Esophagus muscularis mucosa (tissue), 4 donors: ENCODE results near the gene NCLN. TPM values are rescaled to one million over a fixed set of nuclear protein-coding genes. Genes with fewer than 3 reads are reported as not detected.
A peak's percentile ranks its signal among the peaks of the same experiment; 100 is the strongest.

Experiments
- DNase-seq: peaks from one replicate; pipeline ENCODE4 v3.0.0-alpha.2; 2017; ENCODE audit errors: extremely low spot score
- H3K27ac ChIP-seq, 4 donors: fragments of 200-600 bp; sonication (generic); replicated peaks in 1 of 4; 1 replicate in 3 of 4; 2 replicates in 1 of 4; pipeline ENCODE4 v1.5.1; 2016 to 2019; ENCODE audit warnings: mild to moderate bottlenecking in 1 of 4
- H3K27me3 ChIP-seq, 4 donors: fragments of 200-600 bp; sonication (generic); one replicate each; pipeline versions ENCODE4 v1.5.1 to v1.6.0; 2016 to 2019
- H3K36me3 ChIP-seq, 4 donors: fragments of 200-600 bp; sonication (generic); one replicate each; pipeline ENCODE4 v1.5.1; 2016 to 2019
- H3K4me1 ChIP-seq, 4 donors: fragments of 200-600 bp; sonication (generic); one replicate each; pipeline ENCODE4 v1.5.1; 2016 to 2019
- H3K4me3 ChIP-seq, 4 donors: fragments of 200-600 bp; sonication (generic); 1 replicate in 2 of 4; 2 replicates in 2 of 4; pipeline ENCODE4 v1.5.1; 2016 to 2019; ENCODE audit warnings: mild to moderate bottlenecking in 4 of 4, moderate library complexity in 1 of 4
- H3K9me3 ChIP-seq, 4 donors: fragments of 200-600 bp; sonication (generic); 1 replicate in 3 of 4; 2 replicates in 1 of 4; pipeline ENCODE4 v1.5.1; 2016 to 2019
- CTCF ChIP-seq, 3 experiments: fragments of 200-600 bp in 2 of 3; fragments of 450-650 bp in 1 of 3; sonication (generic) in 2 of 3; IDR thresholded peaks; one replicate each; pipeline ENCODE4 v1.5.1; 2017 to 2019; ENCODE audit warnings: antibody characterized with exemption in 3 of 3, mild to moderate bottlenecking in 2 of 3, moderate library complexity in 1 of 3
- EP300 ChIP-seq: sonication (generic); formaldehyde crosslinking; IDR thresholded peaks from one replicate; pipeline ENCODE4 v1.6.1; 2017; ENCODE audit warnings: antibody characterized with exemption
- POLR2A ChIP-seq: fragments of 450-650 bp; IDR thresholded peaks from one replicate; pipeline ENCODE4 v1.6.1; 2017; ENCODE audit warnings: antibody characterized with exemption, moderate library complexity, mild to moderate bottlenecking, low read depth
- POLR2AphosphoS5 ChIP-seq, 2 donors: sonication (generic); formaldehyde crosslinking; IDR thresholded peaks; one replicate each; pipeline ENCODE4 v1.6.1; 2017; ENCODE audit warnings: antibody characterized with exemption in 2 of 2
- WGBS: methylation state at CpG from one replicate; pipeline ENCODE4 v1.1.5; 2018; 5-methylcytosine and 5-hydroxymethylcytosine counted together
- intact Hi-C: fragments of 100-400 bp; cut with DNase I; formaldehyde crosslinking; loops from one replicate; pipeline ENCODE4 v1.15.1; 2023
- total RNA-seq, 4 donors: library from RNA; depleted of rRNA; stranded (reverse); fragments of >200 nt; gene quantifications; one replicate each; pipeline versions ENCODE4 v1.1.0 to v1.2.1, GENCODE V29; 2016

The NCLN gene
- total RNA-seq, 4 donors from 2014 or later = 26.2 to 33.6 (median 29.7) TPM

GRCh38 chr19:3138268-3138667 is 47.5 kb upstream of the NCLN start:
- H3K27ac ChIP-seq = no peak overlapping the region
- intact Hi-C loops = no loop called here
- WGBS = 78% methylated on average over 15 of the region's 15 CpGs

GRCh38 chr19:3140667-3141038 is 45.1 kb upstream of the NCLN start:
- no peak overlapping the region for H3K4me3 ChIP-seq
- H3K4me1 ChIP-seq = peaks cover 13 to 23% (median 17%) of the 10 kb centered on the region in 4 donors
- no peak overlapping the region for H3K27ac ChIP-seq
- H3K9me3 ChIP-seq = peaks cover 0 to 7% (median 0%) of the 10 kb centered on the region in 4 donors
- DNase-seq = no peak
- H3K27me3 ChIP-seq = peaks cover 0 to 8% (median 0%) of the 10 kb centered on the region in 4 donors
- intact Hi-C loops = no loop called here
- TF ChIP-seq CTCF (IDR thresholded peaks at IDR 0.05) (no peak), POLR2AphosphoS5 (IDR thresholded peaks at IDR 0.05) (no peak), EP300 (no peak), POLR2A (no peak)
- no peaks in the 10 kb centered on the region for H3K36me3 ChIP-seq

More at GRCh38 chr19:3138268-3138667, 47.5 kb upstream of the NCLN start:
- TF ChIP-seq POLR2A = no peak
- TF ChIP-seq EP300 = no peak
- TF ChIP-seq POLR2AphosphoS5 (IDR thresholded peaks at IDR 0.05) = no peak
- TF ChIP-seq CTCF (IDR thresholded peaks at IDR 0.05) = no peak
- H3K4me3 ChIP-seq = no peak overlapping the region
- H3K9me3 ChIP-seq = peaks cover 0 to 7% (median 0%) of the 10 kb centered on the region in 4 donors
- H3K36me3 ChIP-seq = no peaks in the 10 kb centered on the region
- no peak for DNase-seq
- peaks cover 0 to 12% (median 0%) of the 10 kb centered on the region in 4 donors for H3K27me3 ChIP-seq
- peaks cover 13 to 23% (median 17%) of the 10 kb centered on the region in 4 donors for H3K4me1 ChIP-seq

GRCh38 chr19:3142292-3142670 is 43.4 kb upstream of the NCLN start:
- Histone ChIP-seq H3K9me3 (peaks cover 0 to 7% (median 0%) of the 10 kb centered on the region in 4 donors), H3K36me3 (no peaks in the 10 kb centered on the region), H3K27me3 (peaks cover 0 to 15% (median 0%) of the 10 kb centered on the region in 4 donors), H3K27ac (peak overlapping the region; percentile 53 to 72 (median 66)), H3K4me1 (peaks cover 11 to 19% (median 17%) of the 10 kb centered on the region in 4 donors), H3K4me3 (peak overlapping the region in 1 of 4 donors; percentile 1)
- TF ChIP-seq POLR2AphosphoS5 (IDR thresholded peaks at IDR 0.05) (no peak), CTCF (IDR thresholded peaks at IDR 0.05) (no peak), EP300 (no peak), POLR2A (no peak)
- WGBS = 47% methylated on average over 6 of the region's 6 CpGs
- no peak for DNase-seq
- intact Hi-C loops = no loop called here

GRCh38 chr19:3142781-3143337 is 42.9 kb upstream of the NCLN start:
- Histone ChIP-seq H3K36me3 (no peaks in the 10 kb centered on the region), H3K4me3 (no peak overlapping the region), H3K4me1 (peaks cover 11 to 19% (median 17%) of the 10 kb centered on the region in 4 donors), H3K27me3 (peaks cover 0 to 15% (median 0%) of the 10 kb centered on the region in 4 donors), H3K27ac (peak overlapping the region in 3 of 4 donors; percentile 65 to 72 (median 66)), H3K9me3 (peaks cover 0 to 7% (median 0%) of the 10 kb centered on the region in 4 donors)
- intact Hi-C loops = no loop called here
- no peak for TF ChIP-seq EP300
- TF ChIP-seq POLR2A = no peak
- TF ChIP-seq POLR2AphosphoS5 (IDR thresholded peaks at IDR 0.05) = no peak
- no peak for TF ChIP-seq CTCF (IDR thresholded peaks at IDR 0.05)
- DNase-seq = no peak
- WGBS = 66% methylated on average over 11 of the region's 11 CpGs
